Kidney (tissue), 14 donors: Measurements from ENCODE around the gene C9orf85. TPM values are rescaled to one million over a fixed set of nuclear protein-coding genes. Genes with fewer than 3 reads are reported as not detected.

Source experiments
- DNase-seq, 5 donors: peaks; one replicate each; pipeline ENCODE4 v3.0.0-alpha.2; 2013 to 2020
- FAIRE-seq: peaks from 2 replicates; lab custom pipeline; 2012; peaks lifted over from hg19 to GRCh38; lab: Jason Lieb, UNC
- H3K27ac ChIP-seq, 2 donors: one replicate each; pipeline ENCODE4 v1.7.0; 2013; ENCODE audit warnings: low read depth in 2 of 2, low read length in 2 of 2, inconsistent platforms in 1 of 2
- H3K27me3 ChIP-seq: one replicate; pipeline ENCODE4 v1.7.1; 2013; ENCODE audit warnings: low read length, inconsistent platforms; ENCODE audit not compliant: control insufficient read depth, insufficient read depth
- H3K36me3 ChIP-seq, 3 donors: one replicate each; pipeline versions ENCODE4 v1.7.0 to v1.7.1; 2013; ENCODE audit warnings: low read length in 3 of 3, control low read depth in 1 of 3, inconsistent platforms in 1 of 3; ENCODE audit not compliant: insufficient read depth in 3 of 3, control insufficient read depth in 2 of 3
- H3K4me1 ChIP-seq, 3 donors: one replicate each; pipeline versions ENCODE4 v1.7.0 to v1.7.1; 2013; ENCODE audit warnings: low read length in 3 of 3, inconsistent platforms in 1 of 3, low read depth in 1 of 3; ENCODE audit not compliant: control insufficient read depth in 2 of 3, insufficient read depth in 2 of 3
- H3K4me3 ChIP-seq, 3 donors: one replicate each; pipeline versions ENCODE4 v1.7.0 to v1.8.1; 2013; ENCODE audit warnings: low read length in 3 of 3, control low read depth in 1 of 3, inconsistent platforms in 1 of 3
- H3K9ac ChIP-seq, 3 donors: one replicate each; pipeline versions ENCODE4 v1.7.0 to v1.7.1; 2013; ENCODE audit warnings: low read length in 3 of 3, control low read depth in 1 of 3, inconsistent platforms in 1 of 3
- H3K9me3 ChIP-seq, 3 donors: one replicate each; pipeline versions ENCODE4 v1.7.0 to v1.7.1; 2013; ENCODE audit warnings: low read length in 3 of 3, control low read depth in 1 of 3, inconsistent platforms in 1 of 3; ENCODE audit not compliant: control insufficient read depth in 2 of 3, insufficient read depth in 1 of 3
- intact Hi-C: fragments of 100-400 bp; cut with DNase I; formaldehyde crosslinking; loops from one replicate; pipeline ENCODE4 v1.11.1; 2022
- polyA plus RNA-seq: library from polyadenylated mRNA; stranded (reverse); fragments of 350-450 nt; fragmentation: Illumina TruSeq; extraction: RNeasy Lipid Tissue Mini Kit (QIAGEN cat#74804); gene quantifications from one replicate; pipeline ENCODE4 v1.2.3, GENCODE V29; 2014; ENCODE audit warnings: low read depth, low replicate concordance; ENCODE audit not compliant: insufficient read depth
- total RNA-seq: library from RNA; stranded (reverse); fragmentation: NEBNext Ultra II Directional; extraction: Animal tissue kit (Norgen Biotek cat#: 25700); gene quantifications from one replicate; pipeline ENCODE4 v1.2.1, GENCODE V29; 2021
- TF ChIP-seq, protein P1 (sequence below): IDR thresholded peaks from 3 replicates; pipeline ENCODE4 v1.5.1; 2012; ENCODE audit warnings: mild to moderate bottlenecking, moderate library complexity, borderline replicate concordance; ENCODE audit not compliant: insufficient read depth; ENCODE audit errors: extremely low read depth
- donor health status: control.
- donor health status: control.
- donor health status: control.
- donor health status: control.
- donor health status: control.
- donor health status: DM: yes; HTN: yes; CAD: no.
- donor health status: Normal renal cell carcinoma (clear cell type).

C9orf85 gene
- total and polyA plus RNA-seq, 2 donors from 2014 or later = 7.0 to 8.1 TPM

DNA sequence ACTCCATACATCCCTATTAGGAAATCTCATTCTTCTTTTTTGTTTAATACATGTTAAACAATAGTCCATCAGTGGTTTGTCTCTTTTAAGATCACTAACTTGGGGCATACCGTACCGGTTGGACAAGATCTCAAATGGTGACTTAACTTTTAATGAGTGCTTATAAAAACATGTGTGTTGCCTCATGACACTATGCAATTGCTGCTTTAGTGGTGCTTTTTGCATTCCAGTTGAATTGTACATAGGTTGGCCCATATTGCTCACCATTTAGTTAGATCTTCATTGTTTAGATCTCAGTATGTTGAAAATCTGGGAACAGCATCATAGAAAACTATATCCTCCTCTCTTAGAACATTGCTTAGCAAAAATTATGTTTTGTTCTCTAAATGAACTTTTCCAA lies 17.8 kb downstream of the C9orf85 start:
- no peaks in the 10 kb centered on the region for H3K9me3 ChIP-seq
- H3K36me3 ChIP-seq = no peaks in the 10 kb centered on the region
- H3K27ac ChIP-seq = no peak overlapping the region
- TF ChIP-seq, protein P1, sequence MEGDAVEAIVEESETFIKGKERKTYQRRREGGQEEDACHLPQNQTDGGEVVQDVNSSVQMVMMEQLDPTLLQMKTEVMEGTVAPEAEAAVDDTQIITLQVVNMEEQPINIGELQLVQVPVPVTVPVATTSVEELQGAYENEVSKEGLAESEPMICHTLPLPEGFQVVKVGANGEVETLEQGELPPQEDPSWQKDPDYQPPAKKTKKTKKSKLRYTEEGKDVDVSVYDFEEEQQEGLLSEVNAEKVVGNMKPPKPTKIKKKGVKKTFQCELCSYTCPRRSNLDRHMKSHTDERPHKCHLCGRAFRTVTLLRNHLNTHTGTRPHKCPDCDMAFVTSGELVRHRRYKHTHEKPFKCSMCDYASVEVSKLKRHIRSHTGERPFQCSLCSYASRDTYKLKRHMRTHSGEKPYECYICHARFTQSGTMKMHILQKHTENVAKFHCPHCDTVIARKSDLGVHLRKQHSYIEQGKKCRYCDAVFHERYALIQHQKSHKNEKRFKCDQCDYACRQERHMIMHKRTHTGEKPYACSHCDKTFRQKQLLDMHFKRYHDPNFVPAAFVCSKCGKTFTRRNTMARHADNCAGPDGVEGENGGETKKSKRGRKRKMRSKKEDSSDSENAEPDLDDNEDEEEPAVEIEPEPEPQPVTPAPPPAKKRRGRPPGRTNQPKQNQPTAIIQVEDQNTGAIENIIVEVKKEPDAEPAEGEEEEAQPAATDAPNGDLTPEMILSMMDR = no peak
- FAIRE-seq = no peak
- H3K4me1 ChIP-seq = no peaks in the 10 kb centered on the region
- no peaks in the 10 kb centered on the region for H3K27me3 ChIP-seq
- no peak overlapping the region for H3K9ac ChIP-seq
- intact Hi-C loops = no loop called here
- H3K4me3 ChIP-seq = no peak overlapping the region
- no peak for DNase-seq

DNA sequence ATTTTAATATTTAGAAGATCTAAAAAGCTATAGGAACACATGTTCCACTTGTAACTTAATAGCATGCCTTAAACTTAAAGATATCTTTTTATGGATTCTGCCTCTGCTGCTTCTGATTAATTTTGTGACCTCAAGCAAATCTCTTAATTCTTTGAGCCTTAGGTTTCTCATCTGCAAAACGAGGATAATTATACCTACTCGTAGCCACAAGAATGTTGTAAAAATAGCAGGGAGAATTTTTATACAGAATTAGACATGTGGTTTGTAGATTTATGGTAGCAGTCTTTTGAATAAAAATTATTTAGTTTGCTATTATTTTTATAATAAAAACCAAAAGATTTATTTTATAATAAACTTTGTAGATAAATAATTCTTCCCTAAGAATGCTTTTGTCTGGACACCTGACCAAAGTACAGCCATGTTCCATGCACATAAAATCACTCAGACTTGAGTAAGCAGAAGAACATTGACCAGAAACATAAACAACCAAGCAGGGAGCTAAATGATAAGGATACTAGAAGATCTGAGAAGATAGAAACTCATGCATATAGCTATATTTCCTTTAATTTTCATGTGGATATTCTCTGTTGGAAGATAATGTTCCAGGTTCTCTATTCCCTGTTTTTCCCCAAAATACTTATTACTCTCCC lies 18.5 kb downstream of the C9orf85 start:
- H3K4me3 ChIP-seq = no peak overlapping the region
- H3K4me1 ChIP-seq = no peaks in the 10 kb centered on the region
- no peaks in the 10 kb centered on the region for H3K36me3 ChIP-seq
- FAIRE-seq (no peak), DNase-seq (no peak)
- TF ChIP-seq, protein P1 = no peak
- intact Hi-C loops = no loop called here
- no peaks in the 10 kb centered on the region for H3K9me3 ChIP-seq
- H3K9ac ChIP-seq = no peak overlapping the region
- no peaks in the 10 kb centered on the region for H3K27me3 ChIP-seq
- no peak overlapping the region for H3K27ac ChIP-seq

DNA sequence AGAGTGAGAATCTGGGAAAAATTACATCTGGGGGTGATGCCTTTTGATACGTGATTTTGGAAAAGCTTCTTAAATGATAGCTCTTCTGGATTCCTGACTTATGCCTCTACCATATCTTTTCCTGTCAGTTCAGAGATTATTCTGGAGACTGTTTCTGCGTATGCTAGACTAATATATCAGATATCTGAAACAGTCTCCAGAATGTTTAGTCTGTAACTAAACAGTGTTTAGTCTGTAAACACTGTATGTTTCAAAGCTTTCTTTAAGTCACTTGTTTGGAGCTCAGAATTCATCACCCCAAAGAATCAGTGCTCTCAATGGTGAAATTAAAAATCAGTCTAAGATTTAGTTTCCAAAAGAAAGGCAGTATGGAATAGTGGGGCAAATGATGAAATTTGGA lies 19.7 kb downstream of the C9orf85 start:
- Histone ChIP-seq H3K27ac (no peak overlapping the region), H3K4me3 (no peak overlapping the region), H3K4me1 (no peaks in the 10 kb centered on the region), H3K9ac (no peak overlapping the region), H3K27me3 (no peaks in the 10 kb centered on the region), H3K9me3 (no peaks in the 10 kb centered on the region), H3K36me3 (no peaks in the 10 kb centered on the region)
- intact Hi-C loops = no loop called here
- FAIRE-seq = no peak
- TF ChIP-seq, protein P1 = no peak
- no peak for DNase-seq

DNA sequence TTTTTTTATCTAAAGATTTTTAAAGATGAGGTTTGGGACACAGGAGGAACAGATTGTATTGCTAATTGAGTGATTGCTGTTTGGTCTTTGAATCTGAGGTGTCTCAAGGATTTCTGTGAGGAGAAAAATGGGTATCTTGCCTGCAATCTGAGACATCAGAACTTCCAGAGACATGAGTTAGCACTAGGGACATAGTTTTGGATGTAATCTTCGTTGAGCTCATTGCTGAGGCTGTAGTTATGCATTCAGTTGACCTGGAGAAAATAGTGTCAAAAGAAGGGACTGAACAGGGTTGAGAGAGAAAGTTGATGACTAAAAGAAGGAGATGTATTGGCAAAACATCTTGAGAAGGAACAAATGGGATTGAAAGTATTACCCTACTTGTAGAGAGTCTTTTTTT lies 24.6 kb downstream of the C9orf85 start:
- TF ChIP-seq, protein P1 = no peak
- no peak overlapping the region for H3K4me3 ChIP-seq
- FAIRE-seq = no peak
- DNase-seq = no peak
- no peaks in the 10 kb centered on the region for H3K36me3 ChIP-seq
- intact Hi-C loops = no loop called here
- H3K9me3 ChIP-seq = no peaks in the 10 kb centered on the region
- no peaks in the 10 kb centered on the region for H3K27me3 ChIP-seq
- H3K27ac ChIP-seq = no peak overlapping the region
- no peaks in the 10 kb centered on the region for H3K4me1 ChIP-seq
- H3K9ac ChIP-seq = no peak overlapping the region
